ENCODE data around the gene SYNE1.
A peak's percentile ranks its signal among the peaks of the same experiment; 100 is the strongest.

SYNE1 gene

GRCh38 chr6:152313542-152314482, 323.4 kb downstream of the SYNE1 start:
- no peak for DNase-seq (ENCODE audit: low spot score)

- no peak for DNase-seq (ENCODE audit: low spot score)
Measured at GRCh38 chr6:152312434-152312833, 324.7 kb downstream of the SYNE1 start.

- DNase-seq (ENCODE audit: low spot score), result no peak
Measured at GRCh38 chr6:152310371-152310954, 326.7 kb downstream of the SYNE1 start.

- peak; percentile 12 for DNase-seq (ENCODE audit: low spot score)
Measured at GRCh38 chr6:152309648-152310047, 327.5 kb downstream of the SYNE1 start.

DNA sequence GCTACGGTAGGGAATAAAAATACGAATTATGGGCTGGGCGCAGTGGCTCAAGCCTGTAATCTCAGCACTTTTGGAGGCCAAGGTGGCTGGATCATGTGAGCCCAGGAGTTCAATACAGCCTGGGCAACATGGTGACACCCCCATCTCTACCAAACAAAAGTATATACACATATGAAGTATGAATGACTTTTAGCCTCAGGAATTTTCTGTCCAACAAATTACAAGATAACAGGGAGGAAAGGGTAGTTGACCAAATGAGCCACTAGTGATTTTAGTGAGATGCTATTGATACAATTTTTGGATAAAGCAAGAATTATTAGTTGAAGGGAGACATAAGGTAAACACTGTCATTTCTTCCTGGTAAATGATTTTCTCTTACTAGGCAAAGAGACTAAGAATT, 328.2 kb downstream of the SYNE1 start:
- no peak for DNase-seq (ENCODE audit: low spot score)

DNA sequence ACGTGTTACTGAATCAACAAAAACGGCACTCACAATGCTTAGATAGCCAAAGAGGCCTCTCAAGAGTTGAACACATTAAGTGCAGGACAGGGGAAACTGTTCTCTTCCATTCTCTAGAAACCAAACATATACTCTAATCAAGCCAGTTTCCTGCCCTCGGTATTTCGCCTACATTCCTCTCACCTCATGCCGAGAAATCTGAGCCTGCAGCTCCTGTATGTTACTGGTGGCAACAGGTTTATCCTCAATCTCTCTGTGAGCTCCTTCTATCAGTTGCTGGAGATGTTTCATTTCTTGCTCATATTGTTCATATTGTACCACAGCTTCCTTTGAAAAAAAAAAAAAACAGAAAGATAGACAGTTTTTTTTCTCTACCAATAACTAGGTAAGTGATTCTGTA, 328.9 kb downstream of the SYNE1 start:
- no peak for DNase-seq (ENCODE audit: low spot score)

- no peak for DNase-seq (ENCODE audit: low spot score)
Measured at GRCh38 chr6:152305672-152306071, 331.5 kb downstream of the SYNE1 start.

GRCh38 chr6:152301765-152302568, 335.2 kb downstream of the SYNE1 start:
- peak; percentile 85 for DNase-seq (ENCODE audit: low spot score)

DNA sequence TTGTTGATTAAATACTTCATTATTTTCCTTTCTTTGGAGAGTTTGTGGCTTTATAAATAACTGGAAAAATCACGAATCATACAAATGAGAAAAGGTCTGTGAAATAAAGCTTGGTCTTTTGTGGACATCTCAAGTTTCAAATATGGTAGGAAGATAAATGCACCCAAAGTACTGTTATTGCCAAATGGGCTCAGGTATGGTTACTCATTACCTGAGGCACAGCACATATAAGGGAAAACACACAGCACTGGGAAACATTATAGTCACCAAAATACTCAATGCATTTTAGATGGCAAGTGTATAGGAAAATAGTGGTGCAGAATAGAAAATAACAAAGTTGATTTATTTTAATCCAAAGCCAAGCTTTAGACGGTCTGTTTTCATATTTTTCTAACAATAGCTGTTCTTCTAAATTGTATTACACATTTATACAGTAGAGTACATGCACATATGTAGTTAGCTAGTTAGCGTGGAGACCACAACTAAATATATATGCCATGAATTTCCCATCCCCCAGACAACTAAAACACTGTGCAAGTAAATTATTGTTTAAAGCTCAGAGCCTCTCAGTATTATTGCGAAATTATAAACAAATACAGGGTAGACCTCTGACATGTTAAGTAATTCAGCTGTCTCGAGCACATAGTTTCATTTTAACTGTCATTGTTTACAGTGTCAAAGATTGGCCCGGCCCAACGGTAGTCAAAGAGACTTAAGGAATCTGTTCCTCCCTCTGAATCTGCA, 336.0 kb downstream of the SYNE1 start:
- no peak for DNase-seq (ENCODE audit: low spot score)

GRCh38 chr6:152300517-152300916, 336.6 kb downstream of the SYNE1 start:
- DNase-seq (ENCODE audit: low spot score), result no peak

DNA sequence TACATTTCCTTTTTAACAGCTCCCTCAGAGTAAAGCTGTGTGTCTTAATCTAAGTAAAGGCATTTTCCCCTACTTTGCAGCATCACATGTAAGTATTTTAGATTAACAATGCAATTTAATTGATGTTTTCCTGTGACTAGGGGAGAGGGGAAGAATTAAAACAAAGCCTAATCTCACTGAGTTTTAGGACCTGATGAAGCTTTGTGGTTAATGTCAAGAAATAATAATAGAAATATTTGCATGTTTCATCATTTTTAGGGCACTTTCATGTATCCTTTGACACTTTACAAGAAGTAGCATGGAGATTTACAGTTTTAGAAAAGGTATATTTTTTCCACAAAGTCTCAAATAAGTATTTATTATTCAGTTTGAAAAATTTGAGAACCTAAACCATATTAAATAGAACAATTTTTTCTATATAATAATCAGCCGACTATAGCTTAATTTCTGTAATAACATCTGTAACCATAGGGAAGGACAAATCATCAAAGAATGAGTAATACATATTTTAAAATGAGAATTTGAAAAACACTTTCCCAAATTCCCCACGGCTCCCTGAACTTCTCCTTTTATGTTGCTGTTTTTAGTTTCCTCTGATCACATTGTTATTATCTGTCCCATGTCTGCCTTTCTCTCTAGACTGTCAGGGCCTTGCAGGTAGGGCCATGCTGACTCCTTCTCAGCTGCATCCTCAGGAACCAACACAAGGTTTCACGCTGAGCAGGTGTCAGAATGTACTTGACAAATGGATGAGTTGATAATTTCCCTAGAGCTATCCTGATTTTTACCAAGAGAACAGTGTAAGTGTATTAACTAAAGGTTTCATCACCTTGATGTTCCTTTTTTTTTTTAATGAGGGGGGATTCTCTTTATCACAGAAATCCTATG, 338.1 kb downstream of the SYNE1 start:
- peak; percentile 15 for DNase-seq (ENCODE audit: low spot score)

DNA sequence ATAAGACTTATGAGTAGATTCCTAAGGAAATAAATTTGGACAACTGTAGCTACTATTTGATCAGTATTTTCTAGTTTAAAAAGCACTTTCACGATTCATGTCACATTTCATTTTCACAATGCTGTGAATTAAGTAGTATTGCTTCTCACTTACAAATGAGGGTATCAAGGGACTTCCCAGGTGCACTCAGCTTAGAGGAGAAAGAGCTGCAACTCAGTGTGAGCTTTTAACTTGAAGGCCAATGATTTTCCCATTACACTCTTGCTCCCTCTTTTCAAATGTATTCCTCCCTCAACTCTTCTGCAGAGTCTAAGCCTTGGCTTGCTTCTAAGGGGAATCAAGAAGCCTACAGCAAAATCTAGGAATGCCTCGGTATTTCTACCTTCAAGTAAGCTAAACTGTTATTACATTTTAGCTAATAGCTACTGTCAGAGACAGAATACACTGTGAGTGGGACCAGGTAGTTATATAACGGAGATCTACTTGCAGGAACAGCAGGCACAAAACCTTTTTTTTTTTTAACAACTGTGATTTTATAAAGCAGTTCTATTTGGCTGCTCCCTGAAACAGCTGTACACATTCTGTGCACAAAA, 339.0 kb downstream of the SYNE1 start:
- no peak for DNase-seq (ENCODE audit: low spot score)

GRCh38 chr6:152296648-152297376, 340.4 kb downstream of the SYNE1 start:
- no peak for DNase-seq (ENCODE audit: low spot score)

GRCh38 chr6:152295920-152296319, 341.2 kb downstream of the SYNE1 start:
- DNase-seq (ENCODE audit: low spot score), result no peak

DNA sequence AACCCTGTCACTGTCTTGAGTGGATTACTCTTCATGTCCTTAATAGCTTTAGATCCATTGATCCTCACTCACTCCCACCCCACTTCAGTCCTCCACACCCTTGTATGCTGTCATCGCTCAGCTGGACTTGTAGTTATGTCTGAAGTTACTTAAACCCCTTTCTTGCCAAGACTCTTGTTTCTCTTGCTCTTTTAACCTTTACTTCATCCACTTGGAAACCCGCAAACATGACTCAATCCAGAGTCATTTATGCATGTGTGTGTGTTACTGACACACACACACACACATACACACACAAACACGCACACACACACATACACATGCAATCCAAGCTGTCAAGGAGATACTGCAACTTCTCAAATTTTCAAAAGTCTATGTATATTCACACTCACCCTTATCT, 341.8 kb downstream of the SYNE1 start:
- DNase-seq (ENCODE audit: low spot score), result no peak

- DNase-seq (ENCODE audit: low spot score), result no peak
Measured at GRCh38 chr6:152293404-152293803, 343.8 kb downstream of the SYNE1 start.

- no peak for DNase-seq (ENCODE audit: low spot score)
Measured at GRCh38 chr6:152292555-152292954, 344.6 kb downstream of the SYNE1 start.

- no peak for DNase-seq (ENCODE audit: low spot score)
Measured at GRCh38 chr6:152290693-152291092, 346.5 kb downstream of the SYNE1 start.

DNA sequence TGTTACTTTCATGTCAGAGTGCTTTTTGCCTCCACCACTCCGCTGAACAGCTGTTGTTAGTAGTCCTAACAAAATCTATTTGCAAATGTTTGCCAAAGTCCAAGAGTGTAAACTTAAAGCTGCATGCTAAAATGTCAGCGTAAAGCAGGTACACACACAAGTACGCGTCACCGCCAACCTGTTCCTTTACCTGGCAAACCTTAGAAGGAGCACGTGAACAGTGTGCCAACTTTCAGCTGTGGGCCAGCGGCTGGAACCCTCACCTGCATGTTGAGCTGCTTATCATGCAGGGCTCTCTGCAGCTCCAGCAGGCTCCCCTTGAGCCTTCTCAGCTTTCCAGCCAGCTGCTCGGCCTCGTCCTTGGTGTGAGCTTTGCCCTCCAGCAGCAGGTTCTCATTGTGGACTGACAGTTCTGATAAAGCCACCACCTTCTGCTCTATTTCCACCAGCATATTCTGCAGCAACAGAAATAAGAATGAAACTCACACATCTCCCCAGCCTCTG, 359.3 kb downstream of the SYNE1 start:
- DNase-seq (ENCODE audit: low spot score), result no peak

- no peak for DNase-seq (ENCODE audit: low spot score)
Measured at GRCh38 chr6:152273638-152274037, 363.5 kb downstream of the SYNE1 start.

Data from germinal center (tissue), 1 donor.